IPS DF 4.7 (cell line): ENCODE data around the gene ZSCAN1.
A peak's percentile ranks its signal among the peaks of the same experiment; 100 is the strongest.

ENCODE experiments used
- DNase-seq: peaks from one replicate; pipeline ENCODE4 v3.0.0-alpha.2; 2013; ENCODE audit warnings: low spot score; ENCODE audit errors: extremely low read depth

Gene ZSCAN1

GRCh38 chr19:58079792-58080191 is 46.0 kb downstream of the ZSCAN1 start:
- no peak for DNase-seq

- DNase-seq, result no peak
Measured at GRCh38 chr19:58083021-58083420, 49.2 kb downstream of the ZSCAN1 start.

GRCh38 chr19:58084596-58085347 is 50.9 kb downstream of the ZSCAN1 start:
- no peak for DNase-seq

- no peak for DNase-seq
Measured at GRCh38 chr19:58085348-58085875, 51.6 kb downstream of the ZSCAN1 start.

- no peak for DNase-seq
Measured at GRCh38 chr19:58086825-58087710, 53.2 kb downstream of the ZSCAN1 start.

GRCh38 chr19:58088521-58089052 is 54.8 kb downstream of the ZSCAN1 start:
- no peak for DNase-seq

- no peak for DNase-seq
Measured at GRCh38 chr19:58089846-58090245, 56.0 kb downstream of the ZSCAN1 start.

GRCh38 chr19:58091251-58091995 is 57.6 kb downstream of the ZSCAN1 start:
- DNase-seq, result no peak

- no peak for DNase-seq
Measured at GRCh38 chr19:58093071-58093470, 59.2 kb downstream of the ZSCAN1 start.

GRCh38 chr19:58095328-58095727 is 61.5 kb downstream of the ZSCAN1 start:
- DNase-seq, result no peak

GRCh38 chr19:58096884-58097283 is 63.1 kb downstream of the ZSCAN1 start:
- no peak for DNase-seq

- no peak for DNase-seq
Measured at GRCh38 chr19:58097349-58097748, 63.5 kb downstream of the ZSCAN1 start.

GRCh38 chr19:58097781-58098681 is 64.2 kb downstream of the ZSCAN1 start, which contains the start of gene ZSCAN18:
TSS of gene ZSCAN18 (minus strand) at chr19:58098231. CDS start at chr19:58090267, 7,964 bp downstream.
- peak; percentile 76 for DNase-seq

GRCh38 chr19:58098682-58098998 is 64.8 kb downstream of the ZSCAN1 start:
- no peak for DNase-seq
